SK-N-SH (cell line): Measurements from ENCODE around the gene ZNF148. TPM values are rescaled to one million over a fixed set of nuclear protein-coding genes. Genes with fewer than 3 reads are reported as not detected.

Source experiments
- CTCF ChIA-PET: fragments of 300-600, 350-600 bp; formaldehyde crosslinking; extraction: SDS; loops from one replicate; lab custom pipeline; 2021; lab: Yijun Ruan, JAX
- POLR2A ChIA-PET: fragments of 350-600 bp; sonication (Branson Sonifier 250); formaldehyde crosslinking; extraction: SDS; loops from one replicate; lab custom pipeline; 2020; ENCODE audit warnings: antibody characterized with exemption, inconsistent platforms; lab: Yijun Ruan, JAX
- DNase-seq: peaks from one replicate; pipeline ENCODE4 v3.0.0; 2012
- H2AFZ ChIP-seq: fragments of 200-600 bp; sonication (generic); 2 replicates; pipeline ENCODE4 v1.8.1; 2016; ENCODE audit warnings: antibody characterized with exemption, mild to moderate bottlenecking, low read depth
- H3F3A ChIP-seq: fragments of 200-600 bp; sonication (generic); replicated peaks from 2 replicates; pipeline ENCODE3; 2016; ENCODE audit warnings: antibody characterized with exemption, mild to moderate bottlenecking; ENCODE audit not compliant: insufficient read depth
- H3K27ac ChIP-seq, 2 experiments: fragments of 200-500 bp in 1 of 2; fragments of 200-600 bp in 1 of 2; sonication (Bioruptor generic) in 1 of 2; sonication (generic), shearing (Covaris generic) in 1 of 2; 2 replicates each; pipeline versions ENCODE4 v1.5.1 to v1.6.1; 2014 to 2016; ENCODE audit warnings: low read depth in 2 of 2, inconsistent platforms in 1 of 2, low read length in 1 of 2, mild to moderate bottlenecking in 1 of 2, mixed read lengths in 1 of 2
- H3K27me3 ChIP-seq: fragments of 200-600 bp; sonication (generic), shearing (Covaris generic); 2 replicates; pipeline ENCODE4 v1.6.1; 2016; ENCODE audit warnings: mixed run types; ENCODE audit not compliant: insufficient read depth
- H3K36me3 ChIP-seq, 2 experiments: fragments of 200-500 bp in 1 of 2; fragments of 200-600 bp in 1 of 2; sonication (Bioruptor generic) in 1 of 2; sonication (generic) in 1 of 2; replicated peaks in 1 of 2; 2 replicates each; pipeline versions ENCODE3 to v1.5.1; 2014 to 2016; ENCODE audit warnings: low read length in 1 of 2, mild to moderate bottlenecking in 1 of 2; ENCODE audit not compliant: insufficient read depth in 2 of 2, control insufficient read depth in 1 of 2
- H3K4me1 ChIP-seq, 2 experiments: fragments of 200-500 bp in 1 of 2; fragments of 200-600 bp in 1 of 2; sonication (Bioruptor generic) in 1 of 2; sonication (generic), shearing (Covaris generic) in 1 of 2; 2 replicates each; pipeline versions ENCODE4 v1.5.1 to v1.6.1; 2014 to 2016; ENCODE audit warnings: low read depth in 1 of 2, low read length in 1 of 2, mixed run types in 1 of 2; ENCODE audit not compliant: insufficient read depth in 2 of 2, control insufficient read depth in 1 of 2
- H3K4me2 ChIP-seq: fragments of 200-600 bp; sonication (generic), shearing (Covaris generic); 2 replicates; pipeline ENCODE4 v1.6.1; 2017; ENCODE audit warnings: mixed run types
- H3K4me3 ChIP-seq, 2 experiments: fragments of 200-500 bp in 1 of 2; fragments of 200-600 bp in 1 of 2; sonication (Bioruptor generic) in 1 of 2; sonication (generic), shearing (Covaris generic) in 1 of 2; 2 replicates each; pipeline versions ENCODE4 v1.5.1 to v1.8.1; 2014 to 2016; ENCODE audit warnings: low read depth in 2 of 2, inconsistent platforms in 1 of 2, low read length in 1 of 2, mild to moderate bottlenecking in 1 of 2, mixed read lengths in 1 of 2, moderate library complexity in 1 of 2
- H3K79me2 ChIP-seq: fragments of 200-600 bp; sonication (generic); 2 replicates; pipeline ENCODE4 v1.8.1; 2017; ENCODE audit warnings: mild to moderate bottlenecking; ENCODE audit not compliant: insufficient read depth
- H3K9ac ChIP-seq: fragments of 200-600 bp; sonication (generic); 2 replicates; pipeline ENCODE4 v1.6.1; 2017; ENCODE audit warnings: mixed run types
- H3K9me2 ChIP-seq: fragments of 200-600 bp; sonication (generic); 2 replicates; pipeline ENCODE4 v1.6.1; 2017; ENCODE audit warnings: mixed run types
- H3K9me3 ChIP-seq: fragments of 200-600 bp; sonication (generic); 2 replicates; pipeline ENCODE4 v1.6.1; 2017; ENCODE audit warnings: mixed run types, mild to moderate bottlenecking, moderate library complexity
- H4K20me1 ChIP-seq: fragments of 200-600 bp; sonication (generic); 2 replicates; pipeline ENCODE4 v1.6.1; 2017; ENCODE audit warnings: mild to moderate bottlenecking, mixed run types; ENCODE audit not compliant: insufficient read depth
- CHD2 ChIP-seq: fragments of 150-350 bp; IDR thresholded peaks from 2 replicates; pipeline ENCODE4 v1.6.1; 2018; ENCODE audit warnings: low read length; ENCODE audit not compliant: partially characterized antibody
- CTCF ChIP-seq: fragments of 200-600 bp; sonication (generic); IDR thresholded peaks from 2 replicates; pipeline ENCODE4 v1.6.1; 2017; ENCODE audit warnings: antibody characterized with exemption, mild to moderate bottlenecking, moderate library complexity
- ELF1 ChIP-seq: IDR thresholded peaks from 2 replicates; pipeline ENCODE4 v1.4.0; 2012
- EP300 ChIP-seq, 2 experiments: IDR thresholded peaks; 2 replicates each; pipeline versions ENCODE4 v1.4.0 to v1.6.1; 2012; ENCODE audit warnings: borderline replicate concordance in 1 of 2, low read depth in 1 of 2, low read length in 1 of 2
- FOXJ3 ChIP-seq: sonication (generic); formaldehyde crosslinking; IDR thresholded peaks from 2 replicates; pipeline ENCODE4 v1.5.1; 2020; ENCODE audit warnings: mild to moderate bottlenecking, missing genetic modification reagents
- GABPA ChIP-seq: IDR thresholded peaks from 2 replicates; pipeline ENCODE4 v1.4.0; 2012; ENCODE audit warnings: low read depth, mild to moderate bottlenecking
- JUND ChIP-seq: IDR thresholded peaks from 2 replicates; pipeline ENCODE4 v1.4.0; 2012
- MAX ChIP-seq: IDR thresholded peaks from 2 replicates; pipeline ENCODE4 v1.4.0; 2012; ENCODE audit warnings: low read depth
- MEF2A ChIP-seq: IDR thresholded peaks from 2 replicates; pipeline ENCODE4 v1.4.0; 2012; ENCODE audit warnings: low read depth, borderline replicate concordance
- MXI1 ChIP-seq: IDR thresholded peaks from 2 replicates; pipeline ENCODE4 v1.6.1; 2012; ENCODE audit warnings: mild to moderate bottlenecking, low read depth, low read length, improper control_type of control experiment
- POLR2AphosphoS5 ChIP-seq: IDR thresholded peaks from 2 replicates; pipeline ENCODE4 v1.6.1; 2012; ENCODE audit warnings: low read depth, low read length
- RCOR1 ChIP-seq: fragments of 150-350 bp; IDR thresholded peaks from 2 replicates; pipeline ENCODE4 v1.6.1; 2017; ENCODE audit warnings: antibody characterized with exemption, low read length
- RXRA ChIP-seq: IDR thresholded peaks from 2 replicates; pipeline ENCODE4 v1.4.0; 2012; ENCODE audit warnings: low read depth, mild to moderate bottlenecking, borderline replicate concordance
- YY1 ChIP-seq: IDR thresholded peaks from 2 replicates; pipeline ENCODE4 v1.4.0; 2012; ENCODE audit warnings: low read depth, mild to moderate bottlenecking
- ZBTB33 ChIP-seq: IDR thresholded peaks from 2 replicates; pipeline ENCODE4 v1.4.0; 2012; ENCODE audit warnings: low read depth, borderline replicate concordance
- WGBS: methylation state at CpG from one replicate; pipeline ENCODE4 v1.1.6; 2017; ENCODE audit warnings: low lambda C conversion rate; 5-methylcytosine and 5-hydroxymethylcytosine counted together
- polyA plus RNA-seq, 3 experiments: library from polyadenylated mRNA; depleted of rRNA; stranded (reverse); fragments of >200 nt; gene quantifications; 2 replicates each; pipeline ENCODE4 v1.2.3, GENCODE V29; 2012

The ZNF148 gene
- polyA plus RNA-seq, 1 of the 3 experiments (the other 2 are of a cell fraction): 5.1 TPM

- CTCF ChIA-PET: interaction anchor here (1.1 kb wide), 1 partner anchor 10 kb away, joined by 5 read pairs; no protein-coding TSS in a partner anchor
- Histone ChIP-seq H3K4me1 (peaks cover 0 to 5% of the 10 kb centered on the region in 2 experiments; a peak in 1 of 4 replicates), H3K4me3 (no peak overlapping the region), H3K27me3 (no peaks in the 10 kb centered on the region), H3K9ac (no peak overlapping the region), H3K27ac (no peak overlapping the region), H3K36me3 (no peaks in the 10 kb centered on the region), H2AFZ (no peak overlapping the region), H3F3A (no peaks in the 10 kb centered on the region), H3K79me2 (no peaks in the 10 kb centered on the region), H4K20me1 (no peaks in the 10 kb centered on the region), H3K9me2 (no peaks in the 10 kb centered on the region), H3K9me3 (no peaks in the 10 kb centered on the region), H3K4me2 (no peak overlapping the region)
- POLR2A ChIA-PET: no interaction called here
- WGBS: 89% methylated on average over 5 of the region's 5 CpGs
- TF ChIP-seq MEF2A (no peak), MXI1 (no peak), POLR2AphosphoS5 (no peak), RCOR1 (no peak), CHD2 (no peak), FOXJ3 (CRISPR knock-in tag) (no peak), RXRA (no peak), GABPA (no peak), EP300 (IDR thresholded peaks at IDR 0.05; ENCODE audit: borderline replicate concordance in 1 of 2, low read depth in 1 of 2, low read length in 1 of 2) (no peak), MAX (no peak), CTCF (no peak), JUND (no peak), YY1 (no peak), ZBTB33 (no peak), ELF1 (no peak)
- DNase-seq: no peak
Measured at GRCh38 chr3:125194849-125195601, 180.1 kb downstream of the ZNF148 start.
